GM19324 (cell line): ENCODE measurements around the gene CCSER1.
"Not testable (repeated sequence)": the region's sequence is repeated elsewhere in the genome, so short reads cannot be mapped to it uniquely, and the experiment has no call there.

ENCODE experiments used
- ATAC-seq: cut with Tn5 transposase; IDR thresholded peaks from one replicate; pipeline ENCODE4 v1.9.1; 2021; ENCODE audit warnings: mild to moderate bottlenecking, moderate library complexity; ENCODE audit not compliant: unreplicated experiment, low FRiP score

CCSER1 gene

DNA sequence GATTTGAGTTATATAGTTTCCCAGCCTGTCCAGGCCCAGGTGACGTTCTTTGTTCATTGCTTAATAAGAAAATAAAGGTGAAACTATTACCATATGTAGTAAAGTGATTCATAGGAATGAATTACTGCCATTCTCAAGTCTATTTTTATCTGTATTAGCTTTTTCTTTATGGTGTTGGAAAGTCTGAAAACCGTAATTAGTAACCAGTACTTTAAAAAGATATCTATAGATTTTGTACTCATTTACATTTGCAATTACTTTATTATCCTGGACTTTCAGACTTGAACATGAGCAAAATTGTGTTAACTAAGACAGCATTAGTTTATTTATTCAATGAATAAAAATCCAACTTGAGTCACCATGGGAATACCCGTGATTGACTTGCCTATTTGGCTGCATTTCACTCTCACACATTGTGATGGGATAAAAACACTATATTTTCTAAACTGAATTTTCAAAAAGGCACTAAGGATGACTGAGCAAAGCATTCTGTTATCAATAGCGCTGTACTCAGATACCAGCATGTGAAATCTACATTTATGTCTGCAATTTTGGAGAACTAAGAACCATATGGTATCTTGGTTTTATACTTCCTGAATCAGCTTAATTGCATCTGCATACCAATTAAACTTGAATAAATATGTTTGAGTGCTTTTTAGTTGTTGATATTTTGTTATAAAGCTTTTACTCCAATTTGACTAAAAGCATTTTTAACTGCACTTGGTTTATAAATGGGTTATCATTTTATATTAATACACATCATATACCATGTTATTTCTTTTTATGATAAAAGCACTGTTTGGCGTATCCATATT, 154.6 kb downstream of the CCSER1 start:
- no peak for ATAC-seq

DNA sequence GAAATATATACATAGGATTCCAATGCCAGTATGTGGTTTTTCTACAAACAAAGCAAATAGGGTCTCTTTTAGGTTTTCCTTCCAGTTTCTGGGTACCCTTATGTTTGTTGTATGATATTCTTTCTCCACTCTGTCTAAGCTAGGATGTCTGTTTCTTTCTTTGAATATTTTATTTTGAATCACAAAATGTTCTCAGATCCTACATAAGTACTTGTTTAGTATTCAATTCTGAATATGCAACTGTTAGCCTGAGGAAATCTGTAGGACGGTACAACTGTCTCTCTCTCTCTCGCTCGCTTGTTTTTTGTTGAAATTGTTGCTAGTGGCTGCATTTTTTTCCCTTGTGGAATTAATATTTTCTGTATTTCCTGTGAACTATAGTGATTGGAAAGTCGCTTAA, 163.2 kb downstream of the CCSER1 start:
- ATAC-seq: no peak

DNA sequence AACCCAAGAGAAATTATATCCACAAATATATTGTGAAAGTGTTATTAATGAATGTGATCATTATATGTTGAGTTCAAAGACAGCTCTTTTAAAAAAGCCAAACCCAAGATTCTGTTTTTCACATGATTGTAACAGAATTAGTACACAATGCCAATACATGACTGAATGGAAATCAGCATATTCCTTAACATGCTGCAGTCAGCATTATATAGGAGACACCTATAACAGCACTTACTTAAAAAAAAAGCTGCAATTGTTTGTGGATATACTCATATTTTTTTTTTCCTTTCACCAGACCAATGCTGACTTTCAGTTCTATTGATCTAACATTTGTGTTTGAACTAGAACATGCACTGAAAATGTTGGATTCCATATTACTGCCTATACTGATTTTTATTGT, 165.2 kb downstream of the CCSER1 start:
- no peak for ATAC-seq

DNA sequence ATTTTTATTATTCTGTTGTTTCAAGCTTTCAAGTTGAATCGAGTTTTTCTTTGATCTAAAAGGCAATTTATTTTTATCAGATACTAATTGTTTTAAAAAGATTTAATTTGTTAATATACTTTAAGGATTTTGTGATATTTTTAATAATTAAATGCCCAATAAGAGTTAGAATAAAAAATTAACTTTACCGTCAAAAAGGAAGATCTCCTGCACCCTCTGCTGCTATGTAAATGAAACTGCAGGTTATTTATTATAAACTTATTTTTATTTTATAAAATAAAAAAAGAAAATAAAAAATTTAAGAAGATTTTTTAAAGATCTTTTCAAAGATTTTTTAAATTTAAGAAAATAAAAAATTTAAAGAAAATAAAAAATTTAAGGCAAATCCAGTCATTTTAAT, 166.1 kb downstream of the CCSER1 start:
- no peak for ATAC-seq

DNA sequence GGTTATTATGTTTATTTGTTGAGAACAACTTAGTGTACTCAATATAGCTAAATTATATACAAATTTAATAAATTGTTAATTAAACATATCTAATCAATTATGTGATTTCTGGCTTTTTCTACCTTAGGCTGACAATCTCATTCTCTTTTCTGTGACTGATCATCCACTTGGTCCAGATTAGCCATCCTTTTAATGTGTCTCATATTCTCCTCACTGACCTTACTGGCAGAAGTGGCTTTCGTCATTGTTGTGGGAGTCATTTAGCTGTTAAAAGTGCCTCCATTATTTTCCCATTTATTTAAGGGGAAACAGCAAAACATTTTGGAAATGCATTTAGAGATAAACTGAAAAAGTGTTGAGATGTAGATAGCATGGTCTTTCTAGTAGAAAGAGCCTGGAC, 172.2 kb downstream of the CCSER1 start:
- no peak for ATAC-seq

DNA sequence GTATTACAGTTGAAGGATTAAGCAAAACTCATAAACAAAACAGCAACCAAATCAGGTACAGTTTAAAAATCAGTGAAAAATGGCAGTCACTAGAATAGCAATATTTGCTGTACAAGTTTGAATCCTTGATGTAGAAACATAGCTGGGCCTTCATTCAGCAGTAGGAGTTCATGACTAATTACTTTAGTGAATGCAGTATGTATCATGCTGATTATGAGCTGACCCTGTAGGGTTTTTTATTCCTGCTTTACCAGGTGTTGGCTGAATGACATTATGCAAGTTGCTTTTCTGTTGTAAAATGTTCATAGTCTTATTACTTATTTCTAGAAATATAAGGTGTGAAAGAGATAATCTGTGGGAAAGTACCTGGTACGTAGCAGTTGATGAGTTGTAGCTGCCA, 179.6 kb downstream of the CCSER1 start:
- ATAC-seq: no peak

DNA sequence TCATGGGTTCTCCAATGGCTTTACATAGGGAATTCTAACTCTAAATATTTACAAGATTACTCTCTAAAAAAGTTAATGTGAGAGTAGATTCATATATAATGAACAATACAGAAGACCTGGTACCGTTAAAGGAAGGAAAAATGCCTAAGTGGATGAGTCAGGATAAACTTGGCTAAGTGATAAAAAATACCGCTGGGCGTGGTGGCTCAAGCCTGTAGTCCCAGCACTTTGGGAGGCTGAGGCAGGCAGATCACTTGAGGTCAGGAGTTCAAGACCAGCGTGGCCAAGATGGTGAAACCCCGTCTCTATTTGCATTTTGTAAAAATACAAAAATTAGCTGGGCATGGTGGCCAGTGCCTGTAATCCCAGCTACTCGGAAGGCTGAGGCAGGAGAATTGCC, 189.9 kb downstream of the CCSER1 start:
- ATAC-seq: not testable (repeated sequence)

DNA sequence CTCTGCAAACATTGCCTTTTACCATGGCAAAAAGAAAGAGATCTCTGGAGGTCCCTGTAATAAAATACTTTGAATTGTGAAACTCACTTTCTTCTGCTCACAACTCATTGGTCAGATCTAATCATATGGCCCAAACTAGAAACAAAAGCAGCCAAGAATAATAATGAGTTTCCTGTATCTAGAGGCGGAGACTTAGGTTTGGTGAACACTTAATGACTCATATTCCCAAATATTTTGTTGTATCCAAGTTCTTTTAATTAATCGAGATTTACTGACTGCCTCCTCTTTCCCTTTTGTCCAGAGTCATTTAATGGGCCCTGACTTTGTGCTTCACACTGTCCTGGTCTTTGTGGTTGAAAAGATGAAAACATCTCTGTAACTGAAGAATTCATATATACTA, 190.6 kb downstream of the CCSER1 start:
- no peak for ATAC-seq

DNA sequence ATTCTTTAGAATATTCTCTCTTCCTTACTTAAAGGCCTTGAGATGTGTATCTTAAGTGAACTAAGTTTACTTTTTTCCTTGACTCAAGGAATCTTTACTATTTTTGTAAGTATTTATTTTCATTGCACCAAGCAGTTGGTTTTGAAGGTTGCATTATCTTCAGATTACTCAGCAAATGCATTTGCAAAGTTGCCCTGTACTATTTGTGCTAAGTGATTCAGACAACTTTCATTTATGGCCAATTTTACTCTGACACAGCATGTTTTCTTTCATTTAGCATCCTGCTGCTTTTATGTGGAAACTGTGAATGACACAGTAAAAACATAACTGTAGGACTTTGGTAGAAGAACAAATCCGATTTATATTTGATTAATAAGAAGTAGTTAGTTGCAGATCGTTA, 191.0 kb downstream of the CCSER1 start:
- no peak for ATAC-seq

DNA sequence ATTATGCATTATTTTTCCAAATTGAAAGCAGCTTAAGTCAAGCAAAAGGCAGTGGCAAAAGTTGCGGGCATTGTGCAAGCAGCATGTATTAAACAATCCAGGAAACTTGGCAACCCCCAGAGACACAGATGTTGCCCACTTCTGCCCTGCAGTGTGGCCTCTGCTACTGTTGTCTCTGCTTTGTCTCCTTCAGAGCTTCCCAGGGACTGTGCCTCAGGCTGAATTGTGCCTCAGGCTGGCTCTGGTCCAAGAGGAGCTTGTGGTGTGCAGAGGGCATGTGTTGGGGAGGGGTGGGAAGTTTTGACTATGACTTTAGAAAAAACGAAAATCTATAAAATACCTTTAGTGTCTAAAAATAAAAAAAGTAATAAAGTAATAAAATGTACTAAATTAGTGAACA, 201.4 kb downstream of the CCSER1 start:
- no peak for ATAC-seq

DNA sequence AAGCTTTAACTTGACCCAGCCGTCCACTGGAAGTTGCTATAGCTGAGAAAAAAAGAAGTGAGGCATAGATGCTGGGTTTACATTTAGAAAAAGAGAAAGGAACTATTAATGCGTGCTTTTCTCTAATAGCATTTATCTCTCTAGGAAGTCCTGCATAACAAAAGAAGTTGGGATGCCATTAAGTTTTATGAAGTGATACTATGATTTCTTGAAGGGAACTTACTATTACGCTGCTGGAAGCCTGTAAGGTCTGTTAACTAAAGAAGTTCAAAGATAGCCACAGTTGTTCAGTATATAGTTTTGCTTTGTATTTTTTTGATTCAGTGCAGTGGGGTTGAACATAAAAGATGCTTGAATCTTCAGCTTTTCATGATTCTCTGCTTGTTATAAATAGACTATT, 203.4 kb downstream of the CCSER1 start:
- no peak for ATAC-seq

DNA sequence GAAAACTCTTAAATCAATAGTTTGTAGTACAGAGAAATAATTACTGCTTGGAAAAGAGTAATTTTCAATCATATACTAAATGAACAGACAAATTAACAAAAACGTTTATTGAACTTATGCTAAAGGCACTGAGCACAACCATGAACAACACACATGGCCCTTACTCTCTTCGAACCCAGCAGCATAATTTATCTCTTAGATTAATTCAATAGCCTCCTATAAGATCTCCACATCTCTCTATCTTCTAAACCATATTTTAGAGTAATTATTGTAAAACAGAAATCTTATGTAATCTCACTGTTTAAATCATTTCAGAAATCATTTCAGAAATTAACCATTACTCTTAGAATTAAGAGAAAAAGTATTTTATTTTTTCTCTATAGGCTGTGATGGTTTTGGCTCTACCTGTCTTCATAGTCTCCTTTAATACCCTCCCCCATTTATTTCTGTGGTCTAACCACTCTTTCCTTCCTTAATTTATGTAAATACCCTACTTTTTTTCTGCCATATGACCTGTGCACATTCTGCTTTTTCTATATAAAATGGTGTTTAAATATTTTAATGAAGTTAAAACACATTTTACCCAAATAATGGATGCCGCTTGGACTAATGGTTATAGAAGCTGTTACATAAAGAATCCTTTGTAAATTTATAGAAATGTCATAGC, 218.5 kb downstream of the CCSER1 start:
- no peak for ATAC-seq

DNA sequence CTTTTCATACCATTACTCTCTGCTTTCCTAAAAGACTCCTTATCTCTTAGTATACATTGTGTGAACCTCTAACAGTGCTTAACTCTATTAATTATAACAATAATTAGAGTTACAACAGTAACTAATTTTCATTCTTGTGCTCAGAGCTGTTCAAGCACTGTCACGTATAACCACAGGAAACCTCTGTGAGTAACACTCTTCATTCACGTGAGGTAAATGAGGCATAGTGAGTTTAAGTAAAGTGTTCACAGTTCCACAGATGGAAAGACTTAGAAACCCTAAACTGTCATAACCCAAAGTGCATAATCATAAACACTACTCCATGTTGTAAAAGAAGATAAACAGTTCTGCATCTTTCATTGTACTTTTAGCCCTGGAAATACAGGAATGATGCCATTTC, 222.4 kb downstream of the CCSER1 start:
- ATAC-seq: no peak

DNA sequence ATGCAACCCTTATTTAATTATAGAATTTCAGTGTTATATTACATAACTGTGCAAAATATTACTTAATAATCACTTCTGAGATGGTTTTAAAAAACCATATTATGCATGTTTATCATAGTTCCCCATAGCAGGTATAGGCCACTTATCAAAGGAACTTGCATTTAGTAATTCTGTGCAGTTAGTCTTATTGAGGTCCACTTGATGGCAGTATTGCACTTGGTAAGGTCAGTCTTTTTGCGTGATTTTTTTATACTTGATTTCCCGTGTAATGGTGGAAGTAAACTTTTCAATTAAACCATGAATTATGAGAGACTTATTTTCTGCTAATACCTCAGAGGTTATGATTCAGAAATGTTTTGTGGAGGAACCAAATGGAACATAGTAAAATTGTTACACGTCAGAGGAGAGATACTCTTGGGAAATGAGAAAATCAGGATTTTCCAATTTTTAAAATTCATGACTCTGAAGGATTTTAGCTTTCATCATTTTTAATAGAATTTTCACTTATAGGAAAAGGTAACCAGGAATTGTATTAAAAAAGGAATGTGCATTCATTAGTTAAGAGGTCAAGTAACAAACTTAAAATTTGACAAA, 230.0 kb downstream of the CCSER1 start:
- no peak for ATAC-seq

DNA sequence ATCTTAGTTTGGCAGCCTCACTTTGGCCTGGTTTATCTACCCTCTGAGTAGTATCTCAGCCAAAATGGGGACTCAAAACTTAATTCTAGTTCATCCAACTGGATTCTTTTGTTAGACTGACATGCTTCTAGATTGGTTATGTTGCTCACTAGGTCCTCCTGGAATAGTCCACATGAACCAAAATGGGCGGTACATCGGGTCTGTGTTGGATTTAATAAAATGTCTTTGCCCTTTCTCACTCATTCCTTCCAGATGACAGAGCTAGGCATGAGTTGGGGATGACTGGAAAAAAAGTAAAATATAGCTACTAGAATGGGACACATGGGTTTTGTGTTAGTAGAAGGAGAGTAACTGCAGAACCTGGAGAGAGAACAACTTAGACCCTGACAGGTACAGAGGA, 247.9 kb downstream of the CCSER1 start:
- ATAC-seq: no peak

DNA sequence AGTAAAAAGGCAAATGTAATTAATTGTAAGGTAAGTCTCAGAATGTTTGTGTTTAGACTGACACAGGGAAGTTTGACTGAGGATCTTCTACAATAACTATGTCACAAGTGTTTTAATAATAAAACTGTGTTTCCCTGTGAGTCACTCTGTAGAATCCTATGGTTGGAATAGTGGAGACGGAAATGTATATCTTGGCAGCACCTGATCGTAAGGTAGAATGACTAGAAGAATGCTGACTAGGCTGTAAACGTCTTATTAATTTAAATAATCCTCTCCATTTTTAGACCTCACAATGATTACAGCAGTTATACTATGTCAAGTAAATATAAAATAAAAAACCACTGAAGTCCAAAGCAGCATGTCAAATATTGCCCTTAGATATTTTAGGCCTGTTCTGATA, 266.0 kb downstream of the CCSER1 start:
- no peak for ATAC-seq

DNA sequence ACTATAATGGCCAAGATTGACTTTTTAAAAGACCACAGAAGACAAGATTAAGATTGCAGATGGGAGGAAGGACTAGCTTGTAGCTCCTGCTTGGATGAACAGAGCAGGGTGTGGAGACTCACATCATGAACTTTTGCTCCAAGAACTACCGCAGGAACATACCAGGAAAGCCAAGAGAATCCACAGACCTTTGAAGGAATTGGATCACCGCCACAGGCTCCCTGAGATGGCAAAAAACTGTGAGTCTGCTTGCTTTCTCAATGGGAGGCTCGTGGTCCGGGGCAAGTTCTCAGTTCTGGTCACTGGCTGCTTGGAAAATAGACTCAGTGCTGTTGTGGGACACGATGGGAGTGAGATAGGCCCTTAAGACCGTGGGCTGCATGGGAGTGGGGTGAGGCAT, 276.6 kb downstream of the CCSER1 start:
- ATAC-seq: no peak

DNA sequence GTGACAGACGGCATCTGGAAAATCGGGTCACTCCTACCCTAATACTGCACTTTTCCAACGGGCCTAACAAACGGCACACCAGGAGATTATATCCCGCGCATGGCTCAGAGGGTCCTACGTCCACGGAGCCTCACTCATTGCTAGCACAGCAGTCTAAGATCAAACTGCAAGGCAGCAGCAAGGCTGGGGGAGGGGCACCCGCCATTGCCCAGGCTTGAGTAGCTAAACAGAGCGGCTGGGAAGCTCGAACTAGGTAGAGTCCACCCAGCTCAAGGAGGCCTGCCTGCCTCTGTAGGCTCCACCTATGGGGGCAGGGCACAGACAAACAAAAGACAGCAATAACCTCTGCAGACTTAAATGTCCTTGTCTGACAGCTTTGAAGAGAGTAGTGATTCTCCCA, 280.7 kb downstream of the CCSER1 start:
- not testable (repeated sequence) for ATAC-seq

DNA sequence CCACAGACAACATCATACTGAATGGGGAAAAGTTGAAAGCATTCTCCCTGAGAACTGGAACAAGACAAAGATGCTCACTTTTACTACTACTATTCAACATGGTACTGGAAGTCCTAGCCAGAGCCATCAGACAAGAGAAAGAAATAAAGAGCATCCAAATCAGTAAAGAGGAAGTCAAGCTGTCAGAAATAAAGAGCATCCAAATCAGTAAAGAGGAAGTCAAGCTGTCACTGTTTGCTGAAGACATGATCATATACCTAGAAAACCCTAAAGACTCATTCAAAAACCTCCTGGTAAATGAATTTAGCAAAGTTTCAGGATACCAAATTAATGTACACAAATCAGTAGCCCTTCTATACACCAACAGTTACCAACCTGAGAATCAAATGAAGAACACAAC, 285.6 kb downstream of the CCSER1 start:
- not testable (repeated sequence) for ATAC-seq

DNA sequence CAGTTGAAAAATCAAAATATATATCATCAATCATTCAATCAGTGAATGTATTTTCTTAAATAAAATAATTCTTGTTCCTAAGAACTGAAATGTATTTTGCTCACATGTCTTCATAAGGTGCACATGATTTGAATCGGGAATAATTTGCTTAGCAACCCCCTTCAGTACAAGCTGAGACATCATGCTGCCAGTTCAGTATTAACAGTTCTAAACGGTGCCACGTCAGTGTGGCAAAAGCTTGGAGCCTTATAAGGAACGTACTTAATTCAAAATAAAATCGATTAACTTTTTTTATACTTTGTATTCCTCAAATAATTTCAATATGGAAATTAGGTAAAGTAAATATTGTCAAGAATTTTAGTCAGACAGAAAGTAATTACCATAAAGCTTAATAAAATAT, 287.9 kb downstream of the CCSER1 start:
- ATAC-seq: no peak

DNA sequence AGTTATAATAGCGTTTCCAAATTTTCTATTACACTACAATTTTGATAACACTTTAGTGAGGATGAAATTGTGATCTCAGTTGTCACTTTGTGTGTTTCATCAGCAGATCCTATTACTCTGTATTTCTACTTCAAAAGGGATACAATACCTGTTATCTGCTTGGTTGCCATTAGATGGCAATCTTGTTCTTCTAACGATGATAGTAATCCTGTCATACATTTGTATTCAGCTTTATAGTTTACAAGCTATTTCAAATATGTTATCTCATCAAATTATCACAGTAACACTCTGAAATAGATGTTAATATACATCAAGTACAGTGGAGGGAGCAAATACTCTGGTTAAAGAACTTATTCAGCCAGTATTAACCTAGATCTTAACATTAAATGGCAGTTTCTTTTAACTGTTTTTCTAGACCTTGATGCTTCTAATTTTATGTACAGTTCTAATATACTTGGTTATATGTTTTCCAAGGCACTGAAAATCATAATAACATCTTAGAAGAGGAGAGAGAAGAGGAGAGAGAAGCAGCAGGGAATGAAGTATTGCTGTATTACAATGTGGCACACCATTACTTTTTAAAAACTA, 292.0 kb downstream of the CCSER1 start:
- peak; percentile 77 for ATAC-seq
